OCI-M1 (cell line): ENCODE measurements around the gene TRIM29.
"Not testable (repeated sequence)": the region's sequence is repeated elsewhere in the genome, so short reads cannot be mapped to it uniquely, and the experiment has no call there.

Experiments
- DNase-seq: peaks from one replicate; lab custom pipeline; 2025; lab: John Stamatoyannopoulos, UW

Gene TRIM29

DNA sequence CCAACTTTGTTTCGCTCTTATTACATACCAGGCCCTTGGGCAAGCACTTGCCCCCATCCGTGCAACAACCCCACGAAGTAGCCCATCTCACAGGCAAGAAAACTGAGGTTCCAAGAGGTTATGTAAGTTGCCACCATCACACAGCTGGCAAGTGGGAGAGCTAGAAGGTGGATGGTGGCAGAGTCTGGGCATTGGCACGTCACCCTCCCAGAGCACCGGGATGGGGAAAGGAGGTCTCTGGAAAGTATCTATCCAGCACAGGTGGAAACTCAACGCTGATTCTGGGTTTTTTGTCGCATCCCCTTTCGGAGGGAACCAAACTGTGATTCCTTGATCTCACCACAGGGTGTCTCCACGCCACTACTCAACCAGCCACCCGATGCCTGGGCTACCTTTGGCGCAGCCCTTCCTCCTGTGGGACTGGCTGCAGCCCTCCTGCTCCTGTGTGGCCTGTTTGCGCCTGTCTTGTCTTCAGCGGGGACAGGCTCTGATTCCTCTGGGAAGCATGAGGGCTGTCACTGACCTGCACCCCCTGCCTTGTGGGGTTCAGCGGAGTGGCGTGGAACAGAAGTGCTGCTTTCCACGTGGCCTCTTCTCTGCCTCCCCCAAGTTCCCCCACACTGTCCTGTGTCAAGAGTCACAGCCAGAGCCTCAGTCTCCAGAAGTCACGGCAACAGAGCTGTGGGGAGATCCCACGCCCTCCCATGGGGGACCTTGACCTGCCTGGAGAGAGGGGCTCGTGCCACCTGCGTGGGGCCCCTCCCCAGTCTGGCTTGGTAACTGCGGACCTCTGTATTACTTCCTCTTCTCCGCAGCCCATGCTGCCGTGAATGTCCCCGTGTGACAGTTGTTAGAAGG, 34.4 kb upstream of the TRIM29 start:
- DNase-seq = peak; percentile 80

DNA sequence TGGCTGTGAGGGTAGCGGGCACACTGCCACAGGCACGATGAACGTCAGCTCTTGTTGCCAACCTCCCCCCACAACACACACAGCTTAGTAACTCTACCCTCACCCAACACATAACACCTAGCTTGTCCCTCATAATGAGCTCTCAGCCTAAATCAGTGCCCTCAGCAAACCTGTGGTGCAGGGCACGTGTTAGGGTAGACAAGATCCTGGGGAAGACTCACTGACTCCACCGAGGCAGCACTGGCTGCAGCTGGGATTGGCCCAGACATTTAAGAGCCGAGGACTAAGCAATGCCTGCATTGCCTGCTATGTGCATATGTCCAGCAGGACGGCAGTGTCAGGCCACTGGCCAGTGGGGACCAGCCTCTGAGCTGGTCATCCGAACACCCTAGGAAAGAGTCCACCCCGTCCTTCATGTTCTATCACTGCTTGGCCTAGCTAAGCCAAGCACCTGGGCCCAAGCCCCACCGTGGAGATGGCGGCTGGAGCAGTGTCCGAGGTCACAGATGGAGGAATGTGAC, 32.9 kb upstream of the TRIM29 start:
- no peak for DNase-seq

- DNase-seq = no peak
Observed at GRCh38 chr11:120169981-120170698, 32.2 kb upstream of the TRIM29 start.

DNA sequence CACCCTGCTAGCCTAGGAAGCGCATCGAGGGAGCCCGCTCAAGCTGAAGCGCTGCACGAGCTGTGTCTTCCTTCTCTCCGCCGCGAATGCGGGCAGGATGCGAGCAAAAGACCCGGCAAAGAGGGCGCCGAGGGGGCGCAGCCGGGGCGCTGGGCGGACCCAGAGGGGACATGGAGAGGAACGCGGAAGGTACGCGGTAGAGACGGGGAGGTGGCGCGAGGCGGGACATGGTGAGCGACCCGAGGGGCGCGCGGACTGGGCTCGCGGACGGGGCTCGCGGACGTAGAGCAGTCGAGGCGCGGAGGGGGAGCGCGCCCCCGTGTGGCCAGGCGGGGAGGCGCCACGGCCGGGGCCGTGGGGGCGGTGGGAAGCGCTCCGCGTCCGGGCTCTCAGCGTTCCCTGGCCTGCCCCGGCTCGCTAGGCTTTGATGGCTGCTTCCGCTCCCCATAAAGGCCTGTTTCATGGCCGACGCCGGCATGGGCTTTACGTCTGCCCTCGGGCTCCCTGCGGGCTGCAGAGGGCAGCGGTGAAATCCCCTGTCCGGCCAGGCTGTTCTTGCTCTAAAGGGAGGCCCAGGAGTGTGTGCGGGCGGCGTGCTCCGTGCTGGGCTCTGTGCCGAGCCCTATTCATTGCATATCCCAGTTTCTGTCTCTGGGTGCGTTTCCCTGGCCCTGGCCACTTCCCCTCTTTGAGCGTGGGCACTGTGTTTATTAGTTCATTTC, 31.2 kb upstream of the TRIM29 start:
- peak; percentile 77 for DNase-seq

GRCh38 chr11:120168108-120168959, 30.4 kb upstream of the TRIM29 start:
- DNase-seq = no peak

DNA sequence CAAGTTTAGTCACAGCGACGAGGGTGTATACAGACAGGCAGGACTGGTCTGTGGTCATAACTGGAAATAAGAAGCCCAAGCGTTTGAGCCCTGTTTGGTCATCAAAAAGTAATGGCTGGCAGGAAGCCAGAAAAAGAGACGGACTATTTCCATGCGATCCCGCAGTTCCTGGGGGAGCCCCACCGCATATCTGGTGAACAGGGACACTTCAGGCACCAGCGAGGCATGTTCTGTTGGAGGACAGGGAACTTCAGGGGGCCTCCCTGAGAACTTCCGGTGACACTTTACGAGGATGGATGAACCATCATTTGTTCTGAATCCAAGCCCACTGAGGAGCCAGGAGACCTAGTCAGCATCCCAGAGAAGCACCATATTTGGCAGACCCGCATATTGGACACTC, 29.7 kb upstream of the TRIM29 start:
- DNase-seq = no peak

DNA sequence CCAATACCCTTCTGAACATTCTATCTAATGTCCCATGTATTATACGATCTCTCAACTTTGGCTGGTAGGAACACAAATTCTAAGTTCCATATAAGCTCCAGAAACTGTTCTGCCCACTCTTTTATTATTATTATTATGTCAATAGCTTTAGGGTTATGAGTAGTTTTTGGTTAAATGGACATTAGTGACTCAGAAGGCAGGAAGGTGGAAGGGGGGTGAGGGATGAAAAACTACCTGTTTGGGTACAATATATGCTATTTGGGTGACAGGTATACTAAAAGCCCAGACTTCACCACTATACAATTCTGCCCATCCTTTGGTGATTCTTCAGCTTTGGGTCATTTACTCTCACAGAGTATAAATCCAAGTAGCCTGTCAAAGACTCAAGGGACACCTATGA, 22.5 kb upstream of the TRIM29 start:
- DNase-seq = no peak

GRCh38 chr11:120153221-120153620, 15.3 kb upstream of the TRIM29 start:
- DNase-seq = no peak

DNA sequence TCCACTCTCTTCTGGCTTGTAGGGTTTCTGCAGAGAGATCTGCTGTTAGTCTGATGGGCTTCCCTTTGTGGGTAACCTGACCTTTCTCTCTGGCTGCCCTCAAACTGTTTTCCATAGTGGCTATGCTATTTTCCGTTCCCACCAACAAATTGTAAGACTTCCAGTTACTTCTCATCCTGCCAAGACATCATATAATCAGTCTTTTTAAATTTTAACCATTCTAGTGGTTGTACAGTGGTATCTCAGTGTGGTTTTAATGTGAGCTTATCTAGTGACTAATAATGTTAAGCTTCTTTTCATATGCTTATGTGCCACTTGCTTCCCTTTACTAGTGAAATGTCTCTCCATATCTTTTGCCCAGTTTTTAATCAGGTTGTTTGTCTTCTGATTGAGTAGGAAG, 13.6 kb upstream of the TRIM29 start:
- no peak for DNase-seq

- no peak for DNase-seq
Observed at GRCh38 chr11:120149246-120149645, 11.3 kb upstream of the TRIM29 start.

DNA sequence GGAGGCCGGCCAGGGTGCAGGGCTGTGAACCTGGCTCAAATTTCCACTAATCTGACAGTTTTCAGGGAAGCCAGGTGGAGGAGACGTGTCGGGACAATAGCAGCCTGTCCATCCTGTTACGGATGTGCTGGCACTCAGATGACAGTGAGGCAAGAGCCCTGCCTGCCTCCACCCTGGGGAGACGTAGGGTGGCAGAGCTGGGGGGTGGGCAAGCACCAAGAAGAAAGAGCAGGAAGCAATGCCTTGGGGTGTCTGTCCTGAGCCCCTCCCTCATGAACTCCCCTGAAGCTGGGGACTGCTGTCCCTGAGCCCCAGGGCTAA, 10.0 kb upstream of the TRIM29 start:
- DNase-seq = no peak

DNA sequence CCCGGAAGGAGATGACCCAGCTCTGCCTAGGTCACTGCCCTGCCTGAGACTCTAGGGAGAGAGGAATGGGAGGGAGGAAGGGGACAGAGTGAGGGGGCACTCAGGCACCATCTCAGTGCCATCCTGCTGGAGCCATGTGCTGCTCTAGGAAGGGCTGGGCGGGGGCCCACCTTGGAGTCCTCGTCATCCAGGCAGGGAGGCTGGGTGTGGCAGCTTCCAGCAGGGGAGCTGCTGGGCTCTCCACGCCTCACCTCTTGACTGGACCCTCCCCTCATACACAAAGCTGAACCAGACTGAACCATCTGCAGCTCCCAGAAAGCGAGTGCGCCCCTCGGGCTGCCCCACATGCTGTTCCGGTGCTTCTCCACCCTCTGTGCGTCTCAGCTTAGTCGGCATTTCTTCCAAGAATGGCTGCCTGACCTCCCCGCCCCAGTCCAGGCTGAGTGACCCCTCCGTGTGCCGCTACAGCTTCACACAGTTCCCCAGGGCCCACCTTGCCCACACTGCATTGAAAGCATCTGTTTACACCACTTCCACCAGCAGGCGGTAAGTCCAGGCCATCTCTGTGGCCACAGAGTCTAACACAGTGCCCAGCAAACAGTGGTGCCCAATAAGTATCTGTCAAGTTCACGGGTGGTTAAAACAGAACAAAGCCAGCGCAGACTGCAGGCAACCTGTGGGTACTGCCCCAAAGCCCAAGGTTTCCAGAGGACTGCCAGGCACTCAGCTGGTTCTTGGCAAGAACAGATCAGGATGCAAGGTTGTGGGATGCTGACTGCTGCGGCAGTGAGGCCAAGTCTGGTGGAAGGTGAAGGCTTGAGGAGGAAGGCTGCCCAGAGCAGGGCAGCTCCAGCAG, 9.4 kb upstream of the TRIM29 start:
- no peak for DNase-seq

DNA sequence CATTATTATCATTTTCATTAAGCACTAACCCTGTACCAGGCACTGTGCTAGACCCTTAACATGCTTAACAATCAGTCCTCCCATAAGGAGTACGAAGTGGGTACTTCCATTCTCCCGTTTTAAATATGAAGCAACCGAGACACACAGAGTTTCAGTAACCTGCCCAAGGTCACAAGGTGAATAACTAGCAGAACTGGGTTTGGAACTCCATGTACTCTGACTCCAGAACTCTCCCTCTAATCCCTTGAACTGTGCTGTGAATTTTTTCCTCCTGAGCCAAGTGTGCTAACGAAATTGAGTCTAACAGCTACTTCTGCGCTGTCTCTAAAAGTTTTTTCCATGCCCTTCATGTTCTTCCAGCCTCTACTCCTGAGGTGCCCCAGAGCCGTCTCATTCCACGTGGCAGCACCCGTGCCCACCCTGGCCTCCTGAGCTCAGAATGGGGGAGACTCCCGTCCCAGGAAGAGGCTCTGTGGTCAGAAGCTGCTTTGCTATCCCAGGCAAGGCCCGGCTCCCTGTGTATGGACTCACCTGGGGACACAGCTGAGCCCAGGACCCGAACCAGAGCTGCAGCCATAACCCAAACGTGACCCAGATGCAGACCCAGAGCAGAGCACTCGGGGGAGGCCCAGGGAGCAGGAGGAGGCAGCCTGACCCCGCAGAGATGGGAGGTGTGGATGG, 8.6 kb upstream of the TRIM29 start:
- DNase-seq = no peak

GRCh38 chr11:120144501-120144900, 6.6 kb upstream of the TRIM29 start:
- DNase-seq = no peak

DNA sequence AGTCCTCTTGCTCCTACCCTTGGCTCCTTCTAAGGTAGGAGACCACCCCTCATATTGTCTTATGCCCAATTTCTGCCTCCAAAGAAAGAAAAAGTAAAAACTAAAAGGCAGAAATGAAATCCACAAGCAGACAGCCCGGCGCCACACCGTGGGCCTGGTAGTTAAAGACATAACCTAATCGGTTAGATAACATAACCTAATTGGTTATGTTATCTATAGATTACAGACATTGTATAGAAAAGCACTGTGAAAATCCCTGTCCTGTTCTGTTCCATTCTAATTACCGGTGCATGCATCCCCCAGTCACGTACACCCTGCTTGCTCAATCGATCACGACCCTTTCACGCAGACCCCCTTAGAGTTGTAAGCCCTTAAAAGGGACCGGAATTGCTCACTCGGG, 5.6 kb upstream of the TRIM29 start:
- DNase-seq = not testable (repeated sequence)

DNA sequence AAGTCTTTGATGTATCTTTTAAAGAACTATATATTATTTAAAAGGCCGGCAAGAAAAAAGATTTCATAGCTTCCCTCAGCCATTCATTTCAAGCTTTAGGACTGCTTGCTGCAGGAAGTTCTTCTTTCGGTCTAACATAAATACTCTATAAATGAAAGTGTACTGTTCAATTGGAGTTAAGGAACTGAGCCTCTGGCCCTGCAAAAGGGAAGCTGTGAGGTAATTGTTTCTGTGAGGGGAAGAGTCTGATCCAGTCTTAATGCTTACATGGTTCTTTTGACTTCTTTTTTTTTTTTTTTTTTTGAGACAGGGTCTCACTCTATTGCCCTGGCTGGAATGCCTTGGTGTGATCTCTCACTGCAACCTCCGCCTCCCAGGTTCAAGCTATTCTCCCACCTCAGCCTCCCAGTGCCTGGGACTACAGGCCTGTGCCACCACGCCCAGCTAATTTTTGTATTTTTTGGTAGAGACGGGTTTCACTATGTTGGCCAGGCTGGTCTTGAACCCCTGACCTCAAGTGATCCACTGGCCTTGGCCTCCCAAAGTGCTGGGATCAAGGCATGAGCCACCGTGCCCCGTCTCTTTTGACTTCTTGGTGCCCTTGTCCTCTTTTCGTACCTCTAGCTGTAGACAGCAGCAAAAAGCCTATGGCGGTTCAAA, 4.7 kb upstream of the TRIM29 start:
- DNase-seq = no peak

DNA sequence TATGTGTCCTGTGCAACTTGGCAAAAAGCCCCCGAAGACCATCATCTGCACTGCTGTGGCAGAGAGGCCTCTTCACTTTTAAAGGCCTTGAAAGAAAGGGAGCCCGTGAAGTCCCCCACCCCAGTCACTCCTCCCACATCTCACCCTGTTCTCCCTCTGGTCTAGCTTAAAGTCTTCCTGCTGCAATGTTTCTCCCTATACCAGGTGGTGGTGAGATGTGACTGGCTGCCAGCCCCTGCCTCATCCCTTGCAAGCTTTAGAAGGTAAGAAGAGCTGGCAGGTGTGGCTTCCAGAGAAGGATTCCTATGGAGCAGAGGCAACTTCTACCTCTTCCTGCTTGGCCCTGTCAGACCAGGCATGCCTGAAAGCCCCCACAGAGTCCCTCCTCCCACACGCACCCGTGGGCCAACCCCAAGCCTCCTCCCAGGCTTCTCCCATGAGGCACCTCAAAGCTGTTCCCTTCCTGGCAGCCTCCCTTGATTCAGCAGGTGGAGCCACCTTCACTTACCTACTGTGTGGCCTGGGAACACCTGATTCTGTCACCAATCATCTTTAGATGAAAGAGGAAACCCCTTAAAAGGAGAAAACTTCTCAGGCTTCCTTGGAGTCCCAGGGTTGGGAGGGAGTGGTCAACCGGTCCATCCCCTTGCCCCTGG, 4.0 kb upstream of the TRIM29 start:
- DNase-seq = no peak

DNA sequence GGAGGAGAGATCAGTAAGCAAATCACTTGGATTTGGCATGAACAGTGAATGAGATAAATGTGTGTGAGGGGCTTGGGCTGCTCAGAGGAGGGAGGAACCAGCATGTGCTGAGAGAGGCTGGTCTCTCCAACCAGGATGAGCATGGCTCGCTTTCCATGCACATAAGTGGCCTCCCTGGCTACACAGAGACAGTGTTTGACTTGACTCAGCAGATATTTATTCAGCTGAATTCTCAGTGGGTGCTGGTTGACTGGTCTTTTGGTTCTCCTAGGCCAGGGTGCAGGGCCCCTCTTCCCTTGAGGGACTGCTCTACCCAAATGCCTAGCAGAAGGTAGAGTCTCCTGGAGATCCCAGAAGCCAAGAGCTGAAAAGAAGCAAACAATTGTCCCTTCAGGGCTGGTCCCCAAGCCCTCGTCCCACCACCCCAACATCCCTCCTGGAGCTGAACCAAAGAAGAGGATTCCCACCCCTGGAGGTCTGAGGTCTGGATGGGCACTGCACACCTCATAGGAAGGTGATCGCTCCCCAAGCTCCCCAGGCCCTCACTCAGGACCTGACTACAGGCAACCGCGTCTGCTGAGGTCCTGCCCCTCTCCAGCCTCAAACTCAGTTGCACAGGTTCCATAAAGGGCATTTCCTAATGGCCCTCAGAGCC, 3.3 kb upstream of the TRIM29 start:
- DNase-seq = no peak
